Erythroblast (primary cell): ENCODE measurements around the gene SCFD1.

Source experiments
- GATA1 ChIP-seq: IDR thresholded peaks from 2 replicates; pipeline ENCODE4 v1.6.1; 2011; ENCODE audit warnings: low read depth, mild to moderate bottlenecking, control low read depth, low read length, moderate library complexity
- POLR2A ChIP-seq: IDR thresholded peaks from 2 replicates; pipeline ENCODE4 v1.6.1; 2011; ENCODE audit warnings: mild to moderate bottlenecking, low read length

DNA sequence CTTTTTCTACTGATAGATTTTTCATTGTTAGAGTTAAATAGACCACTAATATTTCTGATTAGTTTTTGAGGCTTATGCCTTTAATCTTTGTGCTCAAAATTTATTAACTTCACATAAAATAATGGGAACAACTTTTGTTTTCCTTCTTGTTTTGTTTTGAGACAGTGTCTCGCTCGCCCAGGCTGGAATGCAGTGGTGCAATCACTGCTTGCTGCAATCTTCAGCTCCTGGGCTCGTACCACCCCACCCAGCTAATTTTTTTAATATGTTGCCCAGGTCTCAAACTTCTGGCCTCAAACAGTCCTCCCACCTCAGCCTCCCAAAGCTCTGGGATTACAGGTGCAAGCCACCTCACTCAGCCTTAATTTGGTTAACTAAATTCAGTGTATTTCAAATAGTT is 16.8 kb downstream of the SCFD1 start:
- TF ChIP-seq POLR2A (no peak), GATA1 (no peak)
